IMR-90 (cell line): ENCODE results near the gene HHATL. TPM values are rescaled to one million over a fixed set of nuclear protein-coding genes. Genes with fewer than 3 reads are reported as not detected.

Experiments
- ATAC-seq: fragments of 200-7000 bp; cut with Tn5 transposase; 2 replicates; pipeline ENCODE4 v1.9.1; 2020; ENCODE audit warnings: low read depth, mild to moderate bottlenecking, moderate library complexity
- BruUV-seq: library from RNA; stranded (reverse); fragments of 400-500 nt; replicated peaks from 2 replicates; lab custom pipeline; 2021; lab: Mats Ljungman, UMichigan
- CTCF ChIA-PET: fragments of 300-600 bp; formaldehyde crosslinking; extraction: SDS; loops from one replicate; lab custom pipeline; 2021; ENCODE audit warnings: antibody characterized with exemption; lab: Yijun Ruan, JAX
- POLR2A ChIA-PET: fragments of 300-600 bp; sonication (Branson Sonifier 250); formaldehyde crosslinking; loops from one replicate; lab custom pipeline; 2022; ENCODE audit warnings: antibody characterized with exemption; ENCODE audit not compliant: unreplicated experiment; lab: Charles Lee
- DNase-seq: peaks from one replicate; pipeline ENCODE4 v3.0.0; 2013
- H2AFZ ChIP-seq: replicated peaks from 2 replicates; pipeline ENCODE3; 2013; ENCODE audit warnings: low read length, mild to moderate bottlenecking; ENCODE audit not compliant: poor library complexity
- H2AK5ac ChIP-seq: 2 replicates; pipeline ENCODE4 v1.6.1; 2013; ENCODE audit warnings: low read depth, low read length, inconsistent platforms
- H2AK9ac ChIP-seq: replicated peaks from 2 replicates; pipeline ENCODE3; 2013; ENCODE audit warnings: mild to moderate bottlenecking, low read depth, low read length, moderate library complexity; ENCODE audit not compliant: poor library complexity
- H2BK120ac ChIP-seq: 2 replicates; pipeline ENCODE4 v1.6.1; 2013; ENCODE audit warnings: low read depth, low read length, inconsistent platforms
- H2BK15ac ChIP-seq: 3 replicates; pipeline ENCODE4 v1.6.1; 2013; ENCODE audit warnings: low read depth, low read length, inconsistent platforms
- H2BK20ac ChIP-seq: 2 replicates; pipeline ENCODE4 v1.6.1; 2013; ENCODE audit warnings: low read depth, mild to moderate bottlenecking, inconsistent platforms, low read length, moderate library complexity
- H2BK5ac ChIP-seq: 2 replicates; pipeline ENCODE4 v1.6.1; 2013; ENCODE audit warnings: mild to moderate bottlenecking, low read depth, low read length, inconsistent platforms; ENCODE audit not compliant: poor library complexity, severe bottlenecking
- H3K14ac ChIP-seq: replicated peaks from 2 replicates; pipeline ENCODE4 v1.6.1; 2013; ENCODE audit warnings: low read depth, low read length, inconsistent platforms
- H3K18ac ChIP-seq: 2 replicates; pipeline ENCODE4 v1.6.1; 2013; ENCODE audit warnings: low read depth, low read length, control low read depth
- H3K23ac ChIP-seq: 2 replicates; pipeline ENCODE4 v1.6.1; 2013; ENCODE audit warnings: low read depth, low read length, inconsistent platforms
- H3K27ac ChIP-seq: 2 replicates; pipeline ENCODE4 v1.5.1; 2013; ENCODE audit warnings: mild to moderate bottlenecking, control low read depth, low read length; ENCODE audit not compliant: insufficient read depth
- H3K27me3 ChIP-seq: 2 replicates; pipeline ENCODE4 v1.6.1; 2013; ENCODE audit warnings: low read length; ENCODE audit not compliant: control insufficient read depth, insufficient read depth
- H3K36me3 ChIP-seq: 2 replicates; pipeline ENCODE4 v1.6.1; 2013; ENCODE audit warnings: low read length, mixed read lengths; ENCODE audit not compliant: control insufficient read depth, insufficient read depth
- H3K4ac ChIP-seq: 2 replicates; pipeline ENCODE4 v1.6.1; 2013; ENCODE audit warnings: low read depth, low read length, inconsistent platforms
- H3K4me1 ChIP-seq: 2 replicates; pipeline ENCODE4 v1.6.1; 2013; ENCODE audit warnings: low read length, mixed read lengths; ENCODE audit not compliant: control insufficient read depth, insufficient read depth
- H3K4me2 ChIP-seq: 2 replicates; pipeline ENCODE4 v1.6.1; 2013; ENCODE audit warnings: low read depth, mild to moderate bottlenecking, control low read depth, low read length, moderate library complexity
- H3K4me3 ChIP-seq: 2 replicates; pipeline ENCODE4 v1.5.1; 2013; ENCODE audit warnings: low read depth, mild to moderate bottlenecking, control low read depth, low read length, moderate library complexity; ENCODE audit not compliant: insufficient read depth
- H3K56ac ChIP-seq: 2 replicates; pipeline ENCODE4 v1.6.1; 2013; ENCODE audit warnings: low read length, inconsistent platforms; ENCODE audit not compliant: insufficient read depth; ENCODE audit errors: extremely low read depth
- H3K79me1 ChIP-seq, 2 experiments: 2 replicates each; pipeline ENCODE4 v1.6.1; 2013; ENCODE audit warnings: low read length in 2 of 2, inconsistent platforms in 1 of 2, low read depth in 1 of 2
- H3K9ac ChIP-seq: 2 replicates; pipeline ENCODE4 v1.6.1; 2013; ENCODE audit warnings: low read depth, low read length, control low read depth
- H3K9me1 ChIP-seq: 2 replicates; pipeline ENCODE4 v1.6.1; 2013; ENCODE audit warnings: low read length, inconsistent platforms; ENCODE audit not compliant: insufficient read depth
- H3K9me3 ChIP-seq: 2 replicates; pipeline ENCODE4 v1.6.1; 2013; ENCODE audit warnings: low read length; ENCODE audit not compliant: control insufficient read depth, insufficient read depth
- H4K20me1 ChIP-seq: 2 replicates; pipeline ENCODE4 v1.6.1; 2013; ENCODE audit warnings: low read length, inconsistent platforms; ENCODE audit not compliant: insufficient read depth
- H4K5ac ChIP-seq: 2 replicates; pipeline ENCODE4 v1.6.1; 2013; ENCODE audit warnings: mild to moderate bottlenecking, low read depth, low read length, control low read depth
- H4K8ac ChIP-seq, 2 experiments: 2 replicates each; pipeline ENCODE4 v1.6.1; 2013; ENCODE audit warnings: low read depth in 2 of 2, low read length in 2 of 2, control low read depth in 1 of 2, inconsistent platforms in 1 of 2
- H4K91ac ChIP-seq: 2 replicates; pipeline ENCODE4 v1.6.1; 2013; ENCODE audit warnings: low read depth, low read length, inconsistent platforms; ENCODE audit not compliant: insufficient read depth
- BHLHE40 ChIP-seq: fragments of 150-350 bp; IDR thresholded peaks from 2 replicates; pipeline ENCODE4 v1.6.1; 2016; ENCODE audit warnings: mild to moderate bottlenecking, low read depth, low read length
- CEBPB ChIP-seq: IDR thresholded peaks from 2 replicates; pipeline ENCODE4 v1.6.1; 2012; ENCODE audit warnings: low read depth, low read length, improper control_type of control experiment
- CHD1 ChIP-seq: IDR thresholded peaks from 2 replicates; pipeline ENCODE4 v1.6.1; 2012; ENCODE audit warnings: low read depth, low read length, improper control_type of control experiment
- FOS ChIP-seq: fragments of 150-350 bp; IDR thresholded peaks from 2 replicates; pipeline ENCODE4 v1.6.1; 2016; ENCODE audit warnings: low read depth, low read length
- MAFK ChIP-seq: IDR thresholded peaks from 2 replicates; pipeline ENCODE4 v1.6.1; 2012; ENCODE audit warnings: low read depth, low read length, improper control_type of control experiment
- MAZ ChIP-seq: IDR thresholded peaks from 2 replicates; pipeline ENCODE4 v1.6.1; 2012; ENCODE audit warnings: low read depth, mild to moderate bottlenecking, low read length, improper control_type of control experiment, moderate library complexity, borderline replicate concordance
- NFE2L2 ChIP-seq: fragments of 150-350 bp; IDR thresholded peaks from 2 replicates; pipeline ENCODE4 v1.6.1; 2016; ENCODE audit warnings: low read depth, mild to moderate bottlenecking, low read length
- POLR2A ChIP-seq: IDR thresholded peaks from 2 replicates; pipeline ENCODE4 v1.6.1; 2012; ENCODE audit warnings: mild to moderate bottlenecking, low read depth, low read length
- RCOR1 ChIP-seq: IDR thresholded peaks from 2 replicates; pipeline ENCODE4 v1.6.1; 2012; ENCODE audit warnings: mild to moderate bottlenecking, low read length, improper control_type of control experiment; ENCODE audit not compliant: insufficient replicate concordance
- SMC3 ChIP-seq: fragments of 150-350 bp; IDR thresholded peaks from 2 replicates; pipeline ENCODE4 v1.6.1; 2016; ENCODE audit warnings: low read depth, mild to moderate bottlenecking, antibody characterized with exemption, low read length, moderate library complexity
- USF2 ChIP-seq: fragments of 150-350 bp; IDR thresholded peaks from 2 replicates; pipeline ENCODE4 v1.6.1; 2017; ENCODE audit warnings: mild to moderate bottlenecking, antibody characterized with exemption, low read length, low read depth
- WGBS, 2 experiments: methylation state at CpG; one replicate each; pipeline versions ENCODE4 v1.1.5 to v1.1.7; 2013; ENCODE audit warnings: missing lambda C conversion rate in 2 of 2; ENCODE audit not compliant: insufficient read length in 1 of 2; ENCODE audit errors: extremely low coverage in 2 of 2; 5-methylcytosine and 5-hydroxymethylcytosine counted together
- dilution Hi-C: fragments of 300-500 bp; cut with HindIII; formaldehyde crosslinking; loops from one replicate; pipeline ENCODE4 v1.14.3; 2018; ENCODE audit warnings: low sequenced_read_pairs; ENCODE audit not compliant: unreplicated experiment
- in situ Hi-C: fragments of 300-500 bp; cut with MboI; formaldehyde crosslinking; loops from 3 replicates; pipeline ENCODE4 v1.14.3; 2019; ENCODE audit warnings: low sequenced_read_pairs, inconsistent platforms, mixed read lengths
- intact Hi-C: fragments of 100-400 bp; cut with micrococcal nuclease; formaldehyde crosslinking; loops from 2 replicates; pipeline ENCODE4 v1.10.0; 2022
- polyA plus RNA-seq, 3 experiments: library from polyadenylated mRNA; depleted of rRNA; stranded (reverse); fragments of >200 nt; gene quantifications; 2 replicates each; pipeline ENCODE4 v1.2.3, GENCODE V29; 2012; ENCODE audit warnings: low replicate concordance in 1 of 3
- total RNA-seq: library from RNA; depleted of rRNA; stranded (reverse); fragments of >200 nt; gene quantifications from 2 replicates; pipeline ENCODE4 v1.2.3, GENCODE V29; 2012
- TF ChIP-seq, protein P1 (sequence below): fragments of 150-350 bp; IDR thresholded peaks from 2 replicates; pipeline ENCODE4 v1.6.1; 2016; ENCODE audit warnings: low read depth, mild to moderate bottlenecking, low read length, moderate library complexity, borderline replicate concordance
- TF ChIP-seq, protein P2 (sequence below): conservative IDR thresholded peaks from 2 replicates; pipeline ENCODE4 v1.5.1; 2012; ENCODE audit warnings: mild to moderate bottlenecking, low read depth, low read length, improper control_type of control experiment

HHATL gene
- total and polyA plus RNA-seq, 2 of the 4 experiments (the other 2 are of a cell fraction) = not detected

- Histone ChIP-seq H3K79me1 (no peaks in the 10 kb centered on the region), H3K4me3 (no peak overlapping the region), H3K18ac (no peak overlapping the region), H3K27ac (no peak overlapping the region), H3K4ac (no peak overlapping the region), H3K9ac (no peak overlapping the region), H3K23ac (no peak overlapping the region), H3K9me3 (peaks cover 5% of the 10 kb centered on the region), H2BK20ac (no peak overlapping the region), H2AK5ac (no peak overlapping the region), H4K8ac (no peak overlapping the region), H3K9me1 (no peaks in the 10 kb centered on the region), H3K4me1 (no peaks in the 10 kb centered on the region; the same call in 1 of the 2 replicates), H4K91ac (no peak overlapping the region), H3K36me3 (no peaks in the 10 kb centered on the region), H4K20me1 (no peaks in the 10 kb centered on the region), H4K5ac (no peak overlapping the region), H3K14ac (no peak overlapping the region), H3K56ac (no peak overlapping the region), H2AFZ (no peak overlapping the region), H2BK5ac (no peak overlapping the region), H3K4me2 (no peak overlapping the region), H3K27me3 (peaks cover 10% of the 10 kb centered on the region), H2AK9ac (no peak overlapping the region), H2BK120ac (no peak overlapping the region), H2BK15ac (no peak overlapping the region)
- DNase-seq (no peak), ATAC-seq (no peak)
- dilution Hi-C loops (no loop called here), in situ Hi-C loops (no loop called here), intact Hi-C loops (no loop called here)
- CTCF ChIA-PET = no interaction called here
- POLR2A ChIA-PET = no interaction called here
- no CpG with 5 or more reads among the region's 1 CpG for WGBS, 2 experiments
- TF ChIP-seq FOS = no peak
- TF ChIP-seq, protein P1, sequence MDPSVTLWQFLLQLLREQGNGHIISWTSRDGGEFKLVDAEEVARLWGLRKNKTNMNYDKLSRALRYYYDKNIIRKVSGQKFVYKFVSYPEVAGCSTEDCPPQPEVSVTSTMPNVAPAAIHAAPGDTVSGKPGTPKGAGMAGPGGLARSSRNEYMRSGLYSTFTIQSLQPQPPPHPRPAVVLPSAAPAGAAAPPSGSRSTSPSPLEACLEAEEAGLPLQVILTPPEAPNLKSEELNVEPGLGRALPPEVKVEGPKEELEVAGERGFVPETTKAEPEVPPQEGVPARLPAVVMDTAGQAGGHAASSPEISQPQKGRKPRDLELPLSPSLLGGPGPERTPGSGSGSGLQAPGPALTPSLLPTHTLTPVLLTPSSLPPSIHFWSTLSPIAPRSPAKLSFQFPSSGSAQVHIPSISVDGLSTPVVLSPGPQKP = no peak
- no peak for TF ChIP-seq NFE2L2
- no peak for TF ChIP-seq CEBPB
- TF ChIP-seq MAFK = no peak
- no peak for TF ChIP-seq POLR2A
- TF ChIP-seq CHD1 = no peak
- TF ChIP-seq, protein P2, sequence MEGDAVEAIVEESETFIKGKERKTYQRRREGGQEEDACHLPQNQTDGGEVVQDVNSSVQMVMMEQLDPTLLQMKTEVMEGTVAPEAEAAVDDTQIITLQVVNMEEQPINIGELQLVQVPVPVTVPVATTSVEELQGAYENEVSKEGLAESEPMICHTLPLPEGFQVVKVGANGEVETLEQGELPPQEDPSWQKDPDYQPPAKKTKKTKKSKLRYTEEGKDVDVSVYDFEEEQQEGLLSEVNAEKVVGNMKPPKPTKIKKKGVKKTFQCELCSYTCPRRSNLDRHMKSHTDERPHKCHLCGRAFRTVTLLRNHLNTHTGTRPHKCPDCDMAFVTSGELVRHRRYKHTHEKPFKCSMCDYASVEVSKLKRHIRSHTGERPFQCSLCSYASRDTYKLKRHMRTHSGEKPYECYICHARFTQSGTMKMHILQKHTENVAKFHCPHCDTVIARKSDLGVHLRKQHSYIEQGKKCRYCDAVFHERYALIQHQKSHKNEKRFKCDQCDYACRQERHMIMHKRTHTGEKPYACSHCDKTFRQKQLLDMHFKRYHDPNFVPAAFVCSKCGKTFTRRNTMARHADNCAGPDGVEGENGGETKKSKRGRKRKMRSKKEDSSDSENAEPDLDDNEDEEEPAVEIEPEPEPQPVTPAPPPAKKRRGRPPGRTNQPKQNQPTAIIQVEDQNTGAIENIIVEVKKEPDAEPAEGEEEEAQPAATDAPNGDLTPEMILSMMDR = no peak
- TF ChIP-seq BHLHE40 = no peak
- TF ChIP-seq SMC3 = no peak
- no peak for TF ChIP-seq USF2
- no peak for TF ChIP-seq RCOR1
- TF ChIP-seq MAZ = no peak
- BruUV-seq = no TSS peak
These were observed 30.1 kb downstream of the HHATL start for GRCh38 chr3:42672515-42672914.
